Measurements from ENCODE around the gene ZNF225. TPM values are rescaled to one million over a fixed set of nuclear protein-coding genes. Genes with fewer than 3 reads are reported as not detected.

The ZNF225 gene
- total RNA-seq, 1 donor: 6.2 TPM

DNA sequence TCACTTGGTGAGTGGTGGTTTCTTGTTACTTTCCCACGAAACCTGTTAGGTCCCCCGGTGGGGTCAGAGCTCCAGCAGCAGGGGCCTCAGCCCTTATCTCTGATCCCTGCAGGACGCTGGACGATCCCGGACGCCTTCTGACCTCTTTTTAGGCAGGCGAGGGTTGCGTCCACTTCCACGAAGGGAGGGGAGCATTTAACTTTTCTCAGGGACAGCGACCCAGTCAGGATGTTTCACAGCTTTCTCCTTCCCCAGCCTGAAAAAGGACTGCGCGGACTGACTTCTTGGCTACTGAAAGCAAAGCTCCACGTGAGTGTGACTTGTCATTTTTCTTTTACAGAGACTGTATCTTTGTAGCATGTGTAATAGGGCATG, 28.8 kb downstream of the ZNF225 start:
- Histone ChIP-seq H3K4me1 (ENCODE audit: insufficient read depth, low read length) (peaks cover 9% of the 10 kb centered on the region), H3K9me3 (ENCODE audit: low read depth, low read length) (no peaks in the 10 kb centered on the region), H2AFZ (ENCODE audit: low read length) (peak overlapping the region; percentile 100), H4K20me1 (ENCODE audit: insufficient read depth, low read length) (no peaks in the 10 kb centered on the region), H3K4me3 (ENCODE audit: insufficient read depth, low read length) (peak overlapping the region; percentile 92), H3K36me3 (ENCODE audit: insufficient read depth, low read length) (peaks cover 18% of the 10 kb centered on the region), H3K79me2 (ENCODE audit: insufficient read depth, low read length) (peaks cover 12% of the 10 kb centered on the region), H3K27me3 (ENCODE audit: insufficient read depth, low read length) (no peaks in the 10 kb centered on the region), H3K27ac (ENCODE audit: low read depth, low read length) (peak overlapping the region; percentile 73), H3K4me2 (ENCODE audit: insufficient read depth, low read length) (peak overlapping the region; percentile 97)
- no peak for TF ChIP-seq CTCF (IDR thresholded peaks at IDR 0.05; ENCODE audit: extremely low read depth, low read depth, low read length)
- DNase-seq (ENCODE audit: insufficient read length, low spot score, missing footprints): peak; percentile 74

- Histone ChIP-seq H3K4me1 (ENCODE audit: insufficient read depth, low read length) (no peaks in the 10 kb centered on the region), H4K20me1 (ENCODE audit: insufficient read depth, low read length) (no peaks in the 10 kb centered on the region), H3K4me3 (ENCODE audit: insufficient read depth, low read length) (no peak overlapping the region), H3K27me3 (ENCODE audit: insufficient read depth, low read length) (no peaks in the 10 kb centered on the region), H3K4me2 (ENCODE audit: insufficient read depth, low read length) (no peak overlapping the region), H3K27ac (ENCODE audit: low read depth, low read length) (no peak overlapping the region), H3K36me3 (ENCODE audit: insufficient read depth, low read length) (peaks cover 74% of the 10 kb centered on the region), H2AFZ (ENCODE audit: low read length) (no peak overlapping the region), H3K9me3 (ENCODE audit: low read depth, low read length) (no peaks in the 10 kb centered on the region), H3K79me2 (ENCODE audit: insufficient read depth, low read length) (no peaks in the 10 kb centered on the region)
- DNase-seq (ENCODE audit: insufficient read length, low spot score, missing footprints): no peak
- TF ChIP-seq CTCF (IDR thresholded peaks at IDR 0.05; ENCODE audit: extremely low read depth, low read depth, low read length): no peak
Observed at GRCh38 chr19:44149776-44150175, 36.6 kb downstream of the ZNF225 start.

- TF ChIP-seq CTCF (IDR thresholded peaks at IDR 0.05; ENCODE audit: extremely low read depth, low read depth, low read length): no peak
- H3K27ac ChIP-seq (ENCODE audit: low read depth, low read length): no peak overlapping the region
- no peaks in the 10 kb centered on the region for H3K79me2 ChIP-seq (ENCODE audit: insufficient read depth, low read length)
- H3K4me2 ChIP-seq (ENCODE audit: insufficient read depth, low read length): no peak overlapping the region
- no peaks in the 10 kb centered on the region for H3K4me1 ChIP-seq (ENCODE audit: insufficient read depth, low read length)
- peaks cover 7% of the 10 kb centered on the region for H3K9me3 ChIP-seq (ENCODE audit: low read depth, low read length)
- H3K36me3 ChIP-seq (ENCODE audit: insufficient read depth, low read length): peaks cover 79% of the 10 kb centered on the region
- DNase-seq (ENCODE audit: insufficient read length, low spot score, missing footprints): no peak
- no peaks in the 10 kb centered on the region for H3K27me3 ChIP-seq (ENCODE audit: insufficient read depth, low read length)
- H4K20me1 ChIP-seq (ENCODE audit: insufficient read depth, low read length): no peaks in the 10 kb centered on the region
- H2AFZ ChIP-seq (ENCODE audit: low read length): no peak overlapping the region
- no peak overlapping the region for H3K4me3 ChIP-seq (ENCODE audit: insufficient read depth, low read length)
Observed at GRCh38 chr19:44151491-44151890, 38.3 kb downstream of the ZNF225 start.

DNA sequence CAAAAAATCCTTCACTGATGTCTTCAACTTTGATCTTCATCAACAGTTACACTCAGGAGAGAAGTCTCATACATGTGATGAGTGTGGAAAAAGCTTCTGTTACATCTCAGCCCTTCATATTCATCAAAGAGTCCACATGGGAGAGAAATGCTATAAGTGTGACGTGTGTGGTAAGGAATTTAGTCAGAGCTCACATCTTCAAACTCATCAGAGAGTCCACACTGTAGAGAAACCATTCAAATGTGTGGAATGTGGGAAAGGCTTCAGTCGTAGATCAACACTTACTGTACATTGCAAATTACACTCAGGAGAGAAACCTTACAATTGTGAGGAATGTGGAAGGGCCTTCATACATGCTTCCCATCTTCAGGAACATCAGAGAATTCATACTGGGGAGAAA, 43.3 kb downstream of the ZNF225 start:
- H3K27me3 ChIP-seq (ENCODE audit: insufficient read depth, low read length): no peaks in the 10 kb centered on the region

More for the DNA sequence above, 43.3 kb downstream of the ZNF225 start:
- no peaks in the 10 kb centered on the region for H3K4me1 ChIP-seq (ENCODE audit: insufficient read depth, low read length)
- no peaks in the 10 kb centered on the region for H4K20me1 ChIP-seq (ENCODE audit: insufficient read depth, low read length)
- H3K4me3 ChIP-seq (ENCODE audit: insufficient read depth, low read length): no peak overlapping the region
- H3K79me2 ChIP-seq (ENCODE audit: insufficient read depth, low read length): no peaks in the 10 kb centered on the region
- no peak for TF ChIP-seq CTCF (IDR thresholded peaks at IDR 0.05; ENCODE audit: extremely low read depth, low read depth, low read length)
- DNase-seq (ENCODE audit: insufficient read length, low spot score, missing footprints): no peak
- H3K4me2 ChIP-seq (ENCODE audit: insufficient read depth, low read length): no peak overlapping the region
- peaks cover 24% of the 10 kb centered on the region for H3K9me3 ChIP-seq (ENCODE audit: low read depth, low read length)
- H3K36me3 ChIP-seq (ENCODE audit: insufficient read depth, low read length): peaks cover 53% of the 10 kb centered on the region
- no peak overlapping the region for H2AFZ ChIP-seq (ENCODE audit: low read length)
- no peak overlapping the region for H3K27ac ChIP-seq (ENCODE audit: low read depth, low read length)
